IMR-90 (cell line): Measurements from ENCODE around the gene HAUS5. TPM values are rescaled to one million over a fixed set of nuclear protein-coding genes. Genes with fewer than 3 reads are reported as not detected.
A peak's percentile ranks its signal among the peaks of the same experiment; 100 is the strongest.

ENCODE experiments used
- ATAC-seq: fragments of 200-7000 bp; cut with Tn5 transposase; 2 replicates; pipeline ENCODE4 v1.9.1; 2020; ENCODE audit warnings: low read depth, mild to moderate bottlenecking, moderate library complexity
- BruUV-seq: library from RNA; stranded (reverse); fragments of 400-500 nt; replicated peaks from 2 replicates; lab custom pipeline; 2021; lab: Mats Ljungman, UMichigan
- CTCF ChIA-PET: fragments of 300-600 bp; formaldehyde crosslinking; extraction: SDS; loops from one replicate; lab custom pipeline; 2021; ENCODE audit warnings: antibody characterized with exemption; lab: Yijun Ruan, JAX
- POLR2A ChIA-PET: fragments of 300-600 bp; sonication (Branson Sonifier 250); formaldehyde crosslinking; loops from one replicate; lab custom pipeline; 2022; ENCODE audit warnings: antibody characterized with exemption; ENCODE audit not compliant: unreplicated experiment; lab: Charles Lee
- DNase-seq: peaks from one replicate; pipeline ENCODE4 v3.0.0; 2013
- H2AFZ ChIP-seq: replicated peaks from 2 replicates; pipeline ENCODE3; 2013; ENCODE audit warnings: low read length, mild to moderate bottlenecking; ENCODE audit not compliant: poor library complexity
- H2AK5ac ChIP-seq: 2 replicates; pipeline ENCODE4 v1.6.1; 2013; ENCODE audit warnings: low read depth, low read length, inconsistent platforms
- H2AK9ac ChIP-seq: replicated peaks from 2 replicates; pipeline ENCODE3; 2013; ENCODE audit warnings: mild to moderate bottlenecking, low read depth, low read length, moderate library complexity; ENCODE audit not compliant: poor library complexity
- H2BK120ac ChIP-seq: 2 replicates; pipeline ENCODE4 v1.6.1; 2013; ENCODE audit warnings: low read depth, low read length, inconsistent platforms
- H2BK15ac ChIP-seq: 3 replicates; pipeline ENCODE4 v1.6.1; 2013; ENCODE audit warnings: low read depth, low read length, inconsistent platforms
- H2BK20ac ChIP-seq: 2 replicates; pipeline ENCODE4 v1.6.1; 2013; ENCODE audit warnings: low read depth, mild to moderate bottlenecking, inconsistent platforms, low read length, moderate library complexity
- H2BK5ac ChIP-seq: 2 replicates; pipeline ENCODE4 v1.6.1; 2013; ENCODE audit warnings: mild to moderate bottlenecking, low read depth, low read length, inconsistent platforms; ENCODE audit not compliant: poor library complexity, severe bottlenecking
- H3K14ac ChIP-seq: replicated peaks from 2 replicates; pipeline ENCODE4 v1.6.1; 2013; ENCODE audit warnings: low read depth, low read length, inconsistent platforms
- H3K18ac ChIP-seq: 2 replicates; pipeline ENCODE4 v1.6.1; 2013; ENCODE audit warnings: low read depth, low read length, control low read depth
- H3K23ac ChIP-seq: 2 replicates; pipeline ENCODE4 v1.6.1; 2013; ENCODE audit warnings: low read depth, low read length, inconsistent platforms
- H3K27ac ChIP-seq: 2 replicates; pipeline ENCODE4 v1.5.1; 2013; ENCODE audit warnings: mild to moderate bottlenecking, control low read depth, low read length; ENCODE audit not compliant: insufficient read depth
- H3K27me3 ChIP-seq: 2 replicates; pipeline ENCODE4 v1.6.1; 2013; ENCODE audit warnings: low read length; ENCODE audit not compliant: control insufficient read depth, insufficient read depth
- H3K36me3 ChIP-seq: 2 replicates; pipeline ENCODE4 v1.6.1; 2013; ENCODE audit warnings: low read length, mixed read lengths; ENCODE audit not compliant: control insufficient read depth, insufficient read depth
- H3K4ac ChIP-seq: 2 replicates; pipeline ENCODE4 v1.6.1; 2013; ENCODE audit warnings: low read depth, low read length, inconsistent platforms
- H3K4me1 ChIP-seq: 2 replicates; pipeline ENCODE4 v1.6.1; 2013; ENCODE audit warnings: low read length, mixed read lengths; ENCODE audit not compliant: control insufficient read depth, insufficient read depth
- H3K4me2 ChIP-seq: 2 replicates; pipeline ENCODE4 v1.6.1; 2013; ENCODE audit warnings: low read depth, mild to moderate bottlenecking, control low read depth, low read length, moderate library complexity
- H3K4me3 ChIP-seq: 2 replicates; pipeline ENCODE4 v1.5.1; 2013; ENCODE audit warnings: low read depth, mild to moderate bottlenecking, control low read depth, low read length, moderate library complexity; ENCODE audit not compliant: insufficient read depth
- H3K56ac ChIP-seq: 2 replicates; pipeline ENCODE4 v1.6.1; 2013; ENCODE audit warnings: low read length, inconsistent platforms; ENCODE audit not compliant: insufficient read depth; ENCODE audit errors: extremely low read depth
- H3K79me1 ChIP-seq, 2 experiments: 2 replicates each; pipeline ENCODE4 v1.6.1; 2013; ENCODE audit warnings: low read length in 2 of 2, inconsistent platforms in 1 of 2, low read depth in 1 of 2
- H3K9ac ChIP-seq: 2 replicates; pipeline ENCODE4 v1.6.1; 2013; ENCODE audit warnings: low read depth, low read length, control low read depth
- H3K9me1 ChIP-seq: 2 replicates; pipeline ENCODE4 v1.6.1; 2013; ENCODE audit warnings: low read length, inconsistent platforms; ENCODE audit not compliant: insufficient read depth
- H3K9me3 ChIP-seq: 2 replicates; pipeline ENCODE4 v1.6.1; 2013; ENCODE audit warnings: low read length; ENCODE audit not compliant: control insufficient read depth, insufficient read depth
- H4K20me1 ChIP-seq: 2 replicates; pipeline ENCODE4 v1.6.1; 2013; ENCODE audit warnings: low read length, inconsistent platforms; ENCODE audit not compliant: insufficient read depth
- H4K5ac ChIP-seq: 2 replicates; pipeline ENCODE4 v1.6.1; 2013; ENCODE audit warnings: mild to moderate bottlenecking, low read depth, low read length, control low read depth
- H4K8ac ChIP-seq, 2 experiments: 2 replicates each; pipeline ENCODE4 v1.6.1; 2013; ENCODE audit warnings: low read depth in 2 of 2, low read length in 2 of 2, control low read depth in 1 of 2, inconsistent platforms in 1 of 2
- H4K91ac ChIP-seq: 2 replicates; pipeline ENCODE4 v1.6.1; 2013; ENCODE audit warnings: low read depth, low read length, inconsistent platforms; ENCODE audit not compliant: insufficient read depth
- BHLHE40 ChIP-seq: fragments of 150-350 bp; IDR thresholded peaks from 2 replicates; pipeline ENCODE4 v1.6.1; 2016; ENCODE audit warnings: mild to moderate bottlenecking, low read depth, low read length
- CEBPB ChIP-seq: IDR thresholded peaks from 2 replicates; pipeline ENCODE4 v1.6.1; 2012; ENCODE audit warnings: low read depth, low read length, improper control_type of control experiment
- CHD1 ChIP-seq: IDR thresholded peaks from 2 replicates; pipeline ENCODE4 v1.6.1; 2012; ENCODE audit warnings: low read depth, low read length, improper control_type of control experiment
- FOS ChIP-seq: fragments of 150-350 bp; IDR thresholded peaks from 2 replicates; pipeline ENCODE4 v1.6.1; 2016; ENCODE audit warnings: low read depth, low read length
- MAFK ChIP-seq: IDR thresholded peaks from 2 replicates; pipeline ENCODE4 v1.6.1; 2012; ENCODE audit warnings: low read depth, low read length, improper control_type of control experiment
- MXI1 ChIP-seq: IDR thresholded peaks from 2 replicates; pipeline ENCODE4 v1.6.1; 2012; ENCODE audit warnings: low read depth, mild to moderate bottlenecking, low read length, moderate library complexity, borderline replicate concordance
- NFE2L2 ChIP-seq: fragments of 150-350 bp; IDR thresholded peaks from 2 replicates; pipeline ENCODE4 v1.6.1; 2016; ENCODE audit warnings: low read depth, mild to moderate bottlenecking, low read length
- POLR2A ChIP-seq: IDR thresholded peaks from 2 replicates; pipeline ENCODE4 v1.6.1; 2012; ENCODE audit warnings: mild to moderate bottlenecking, low read depth, low read length
- RAD21 ChIP-seq: IDR thresholded peaks from 2 replicates; pipeline ENCODE4 v1.6.1; 2012; ENCODE audit warnings: low read length, improper control_type of control experiment
- RCOR1 ChIP-seq: IDR thresholded peaks from 2 replicates; pipeline ENCODE4 v1.6.1; 2012; ENCODE audit warnings: mild to moderate bottlenecking, low read length, improper control_type of control experiment; ENCODE audit not compliant: insufficient replicate concordance
- RFX5 ChIP-seq: IDR thresholded peaks from 2 replicates; pipeline ENCODE4 v1.8.0; 2012; ENCODE audit warnings: low read depth, mild to moderate bottlenecking, low read length, moderate library complexity
- SMC3 ChIP-seq: fragments of 150-350 bp; IDR thresholded peaks from 2 replicates; pipeline ENCODE4 v1.6.1; 2016; ENCODE audit warnings: low read depth, mild to moderate bottlenecking, antibody characterized with exemption, low read length, moderate library complexity
- WGBS, 2 experiments: methylation state at CpG; one replicate each; pipeline versions ENCODE4 v1.1.5 to v1.1.7; 2013; ENCODE audit warnings: missing lambda C conversion rate in 2 of 2; ENCODE audit not compliant: insufficient read length in 1 of 2; ENCODE audit errors: extremely low coverage in 2 of 2; 5-methylcytosine and 5-hydroxymethylcytosine counted together
- dilution Hi-C: fragments of 300-500 bp; cut with HindIII; formaldehyde crosslinking; loops from one replicate; pipeline ENCODE4 v1.14.3; 2018; ENCODE audit warnings: low sequenced_read_pairs; ENCODE audit not compliant: unreplicated experiment
- in situ Hi-C: fragments of 300-500 bp; cut with MboI; formaldehyde crosslinking; loops from 3 replicates; pipeline ENCODE4 v1.14.3; 2019; ENCODE audit warnings: low sequenced_read_pairs, inconsistent platforms, mixed read lengths
- intact Hi-C: fragments of 100-400 bp; cut with micrococcal nuclease; formaldehyde crosslinking; loops from 2 replicates; pipeline ENCODE4 v1.10.0; 2022
- polyA plus RNA-seq, 3 experiments: library from polyadenylated mRNA; depleted of rRNA; stranded (reverse); fragments of >200 nt; gene quantifications; 2 replicates each; pipeline ENCODE4 v1.2.3, GENCODE V29; 2012; ENCODE audit warnings: low replicate concordance in 1 of 3
- total RNA-seq: library from RNA; depleted of rRNA; stranded (reverse); fragments of >200 nt; gene quantifications from 2 replicates; pipeline ENCODE4 v1.2.3, GENCODE V29; 2012
- TF ChIP-seq, protein P1 (sequence below): fragments of 150-350 bp; IDR thresholded peaks from 2 replicates; pipeline ENCODE4 v1.6.1; 2016; ENCODE audit warnings: low read depth, mild to moderate bottlenecking, low read length, moderate library complexity, borderline replicate concordance
- TF ChIP-seq, protein P2 (sequence below): conservative IDR thresholded peaks from 2 replicates; pipeline ENCODE4 v1.5.1; 2012; ENCODE audit warnings: mild to moderate bottlenecking, low read depth, low read length, improper control_type of control experiment
- TF ChIP-seq, protein P3 (sequence below): fragments of 150-350 bp; IDR thresholded peaks from 2 replicates; pipeline ENCODE4 v1.6.1; 2017; ENCODE audit warnings: mild to moderate bottlenecking, antibody characterized with exemption, low read length, low read depth

HAUS5 gene
- total and polyA plus RNA-seq, 2 of the 4 experiments (the other 2 are of a cell fraction) = 3.4 to 6.2 TPM

- no TSS peak for BruUV-seq
- Histone ChIP-seq H2AK9ac (peak within 1 kb of the TSS; percentile 90), H3K27ac (no peak within 1 kb of the TSS; the same call in 1 of the 2 replicates)
- TF ChIP-seq RCOR1 = no peak
- no peak for TF ChIP-seq POLR2A
- TF ChIP-seq, protein P1, sequence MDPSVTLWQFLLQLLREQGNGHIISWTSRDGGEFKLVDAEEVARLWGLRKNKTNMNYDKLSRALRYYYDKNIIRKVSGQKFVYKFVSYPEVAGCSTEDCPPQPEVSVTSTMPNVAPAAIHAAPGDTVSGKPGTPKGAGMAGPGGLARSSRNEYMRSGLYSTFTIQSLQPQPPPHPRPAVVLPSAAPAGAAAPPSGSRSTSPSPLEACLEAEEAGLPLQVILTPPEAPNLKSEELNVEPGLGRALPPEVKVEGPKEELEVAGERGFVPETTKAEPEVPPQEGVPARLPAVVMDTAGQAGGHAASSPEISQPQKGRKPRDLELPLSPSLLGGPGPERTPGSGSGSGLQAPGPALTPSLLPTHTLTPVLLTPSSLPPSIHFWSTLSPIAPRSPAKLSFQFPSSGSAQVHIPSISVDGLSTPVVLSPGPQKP = no peak
- TF ChIP-seq MAFK = no peak
- TF ChIP-seq RFX5 = no peak
- TF ChIP-seq CEBPB = no peak
- TF ChIP-seq, protein P2, sequence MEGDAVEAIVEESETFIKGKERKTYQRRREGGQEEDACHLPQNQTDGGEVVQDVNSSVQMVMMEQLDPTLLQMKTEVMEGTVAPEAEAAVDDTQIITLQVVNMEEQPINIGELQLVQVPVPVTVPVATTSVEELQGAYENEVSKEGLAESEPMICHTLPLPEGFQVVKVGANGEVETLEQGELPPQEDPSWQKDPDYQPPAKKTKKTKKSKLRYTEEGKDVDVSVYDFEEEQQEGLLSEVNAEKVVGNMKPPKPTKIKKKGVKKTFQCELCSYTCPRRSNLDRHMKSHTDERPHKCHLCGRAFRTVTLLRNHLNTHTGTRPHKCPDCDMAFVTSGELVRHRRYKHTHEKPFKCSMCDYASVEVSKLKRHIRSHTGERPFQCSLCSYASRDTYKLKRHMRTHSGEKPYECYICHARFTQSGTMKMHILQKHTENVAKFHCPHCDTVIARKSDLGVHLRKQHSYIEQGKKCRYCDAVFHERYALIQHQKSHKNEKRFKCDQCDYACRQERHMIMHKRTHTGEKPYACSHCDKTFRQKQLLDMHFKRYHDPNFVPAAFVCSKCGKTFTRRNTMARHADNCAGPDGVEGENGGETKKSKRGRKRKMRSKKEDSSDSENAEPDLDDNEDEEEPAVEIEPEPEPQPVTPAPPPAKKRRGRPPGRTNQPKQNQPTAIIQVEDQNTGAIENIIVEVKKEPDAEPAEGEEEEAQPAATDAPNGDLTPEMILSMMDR = no peak
- TF ChIP-seq RAD21 = no peak
- no peak for TF ChIP-seq FOS
- TF ChIP-seq MXI1 = no peak
- TF ChIP-seq CHD1 = no peak
- TF ChIP-seq SMC3 = no peak
- TF ChIP-seq NFE2L2 = no peak
- no peak for TF ChIP-seq BHLHE40
- TF ChIP-seq, protein P3, sequence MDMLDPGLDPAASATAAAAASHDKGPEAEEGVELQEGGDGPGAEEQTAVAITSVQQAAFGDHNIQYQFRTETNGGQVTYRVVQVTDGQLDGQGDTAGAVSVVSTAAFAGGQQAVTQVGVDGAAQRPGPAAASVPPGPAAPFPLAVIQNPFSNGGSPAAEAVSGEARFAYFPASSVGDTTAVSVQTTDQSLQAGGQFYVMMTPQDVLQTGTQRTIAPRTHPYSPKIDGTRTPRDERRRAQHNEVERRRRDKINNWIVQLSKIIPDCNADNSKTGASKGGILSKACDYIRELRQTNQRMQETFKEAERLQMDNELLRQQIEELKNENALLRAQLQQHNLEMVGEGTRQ = no peak
These were observed 29.1 kb downstream of the HAUS5 start, which contains the start of gene ETV2 for GRCh38 chr19:35641515-35642151. Gene ETV2, plus strand, starts transcription at chr19:35641745. Its CDS starts 716 bp downstream, at chr19:35642461.

More at GRCh38 chr19:35641515-35642151, 29.1 kb downstream of the HAUS5 start, which contains the start of gene ETV2:
- H2AFZ ChIP-seq = peak within 1 kb of the TSS; percentile 88
- H3K9me1 ChIP-seq = peaks cover 23% of the 10 kb centered on the region
- H2BK5ac ChIP-seq = peak within 1 kb of the TSS; percentile 27
- dilution Hi-C loops (no loop called here), intact Hi-C loops (no loop called here), in situ Hi-C loops (no loop called here)
- CTCF ChIA-PET = no interaction called here
- DNase-seq = peak; percentile 42
- no peak within 1 kb of the TSS for H3K23ac ChIP-seq
- H3K36me3 ChIP-seq = peaks cover 15% of the 10 kb centered on the region
- peak within 1 kb of the TSS; percentile 52 for H3K4me2 ChIP-seq
- H3K9ac ChIP-seq = no peak within 1 kb of the TSS
- H2BK20ac ChIP-seq = peak within 1 kb of the TSS; percentile 25; the same call in 1 of the 2 replicates
- peak within 1 kb of the TSS; percentile 61 for H4K5ac ChIP-seq
- H4K8ac ChIP-seq = peak within 1 kb of the TSS; percentile 23 to 47; a peak in 3 of 4 replicates
- H4K20me1 ChIP-seq = peaks cover 5% of the 10 kb centered on the region
- H2BK15ac ChIP-seq = no peak within 1 kb of the TSS
- peak within 1 kb of the TSS; percentile 69 for H2AK5ac ChIP-seq
- H3K4me1 ChIP-seq = peaks cover 9% of the 10 kb centered on the region
- no peaks in the 10 kb centered on the region for H3K27me3 ChIP-seq
- peak within 1 kb of the TSS; percentile 15; the same call in 1 of the 2 replicates for H3K14ac ChIP-seq
- H4K91ac ChIP-seq = peak within 1 kb of the TSS; percentile 32; the same call in 1 of the 2 replicates
- H2BK120ac ChIP-seq = no peak within 1 kb of the TSS; the same call in 1 of the 2 replicates
- H3K4ac ChIP-seq = peak within 1 kb of the TSS; percentile 24; the same call in 1 of the 2 replicates
- ATAC-seq = no peak
- no peak within 1 kb of the TSS for H3K18ac ChIP-seq
- peaks cover 0 to 5% of the 10 kb centered on the region in 2 experiments; a peak in 1 of 4 replicates for H3K79me1 ChIP-seq
- no peak within 1 kb of the TSS for H3K56ac ChIP-seq
- POLR2A ChIA-PET = interaction anchor here (0.6 kb wide), 1 partner anchor 18 kb away, joined by 5 read pairs; no protein-coding TSS in a partner anchor
- H3K4me3 ChIP-seq = no peak within 1 kb of the TSS
- 8% methylated on average over 2 of the region's 28 CpGs; no CpG with 5 or more reads in 1 of the 2 experiments for WGBS, 2 experiments
- no peaks in the 10 kb centered on the region for H3K9me3 ChIP-seq
